PC-3 (cell line): ENCODE results near the gene NOCT. TPM values are rescaled to one million over a fixed set of nuclear protein-coding genes. Genes with fewer than 3 reads are reported as not detected.

Source experiments
- ATAC-seq: fragments of 200-7000 bp; cut with Tn5 transposase; 2 replicates; pipeline ENCODE4 v1.9.1; 2020; ENCODE audit warnings: mild to moderate bottlenecking, moderate library complexity
- BruUV-seq: library from RNA; stranded (reverse); fragments of 400-500 nt; replicated peaks from 2 replicates; lab custom pipeline; 2021; lab: Mats Ljungman, UMichigan
- CTCF ChIA-PET: fragments of 300-600 bp; sonication (Branson Sonifier 250); formaldehyde crosslinking; loops from one replicate; lab custom pipeline; 2022; ENCODE audit warnings: antibody characterized with exemption; lab: Charles Lee
- POLR2A ChIA-PET: fragments of 300-600 bp; sonication (Branson Sonifier 250); formaldehyde crosslinking; loops from one replicate; lab custom pipeline; 2022; ENCODE audit warnings: antibody characterized with exemption; ENCODE audit not compliant: unreplicated experiment; lab: Charles Lee
- DNase-seq: peaks from one replicate; pipeline ENCODE4 v3.0.0-alpha.2; 2015
- H2AFZ ChIP-seq: fragments of 300-600 bp; sonication (generic); 2 replicates; pipeline ENCODE4 v1.6.0; 2016; ENCODE audit warnings: antibody characterized with exemption, low read length
- H3F3A ChIP-seq: fragments of 300-600 bp; sonication (generic); one replicate; pipeline ENCODE4 v1.6.0; 2017; ENCODE audit warnings: antibody characterized with exemption, low read length, control low read depth, mild to moderate bottlenecking; ENCODE audit not compliant: unreplicated experiment
- H3K27ac ChIP-seq: fragments of 300-600 bp; sonication (generic); 2 replicates; pipeline ENCODE4 v1.5.1; 2016; ENCODE audit warnings: mild to moderate bottlenecking, low read length
- H3K27me3 ChIP-seq: fragments of 300-600 bp; sonication (generic); 2 replicates; pipeline ENCODE4 v1.6.1; 2016; ENCODE audit warnings: low read length, mixed read lengths
- H3K36me3 ChIP-seq: fragments of 300-600 bp; sonication (generic); 2 replicates; pipeline ENCODE4 v1.6.1; 2016; ENCODE audit warnings: low read depth, mixed run types, low read length, mixed read lengths
- H3K4me1 ChIP-seq: fragments of 300-600 bp; sonication (generic); 2 replicates; pipeline ENCODE4 v1.5.1; 2016; ENCODE audit warnings: low read length; ENCODE audit not compliant: insufficient read depth
- H3K4me2 ChIP-seq: fragments of 300-600 bp; sonication (generic); 2 replicates; pipeline ENCODE4 v1.6.0; 2016; ENCODE audit warnings: low read length
- H3K4me3 ChIP-seq: fragments of 300-600 bp; sonication (generic); 2 replicates; pipeline ENCODE4 v1.5.1; 2016; ENCODE audit warnings: mild to moderate bottlenecking, low read length, mixed read lengths
- H3K79me2 ChIP-seq: fragments of 300-600 bp; sonication (generic); 2 replicates; pipeline ENCODE4 v1.6.1; 2017; ENCODE audit warnings: low read length, mixed read lengths
- H3K9ac ChIP-seq: fragments of 300-600 bp; sonication (generic); 2 replicates; pipeline ENCODE4 v1.6.0; 2016; ENCODE audit warnings: mild to moderate bottlenecking, low read length
- H3K9me2 ChIP-seq: fragments of 300-600 bp; sonication (generic); replicated peaks from 2 replicates; pipeline ENCODE4 v1.6.1; 2016; ENCODE audit warnings: mixed run types, low read length, mixed read lengths
- H3K9me3 ChIP-seq: fragments of 300-600 bp; sonication (generic); 2 replicates; pipeline ENCODE4 v1.6.1; 2016; ENCODE audit warnings: low read length, mixed read lengths
- H4K20me1 ChIP-seq: fragments of 300-600 bp; sonication (generic); 2 replicates; pipeline ENCODE4 v1.6.1; 2016; ENCODE audit warnings: low read length, mixed read lengths
- CTCF ChIP-seq: fragments of 300-600 bp; sonication (generic); conservative IDR thresholded peaks from 2 replicates; pipeline ENCODE4 v1.5.1; 2017; ENCODE audit warnings: antibody characterized with exemption, low read depth, mild to moderate bottlenecking, low read length
- EZH2 ChIP-seq: fragments of 300-600 bp; sonication (generic); IDR thresholded peaks from one replicate; pipeline ENCODE4 v1.6.1; 2017; ENCODE audit warnings: antibody characterized with exemption, mild to moderate bottlenecking, low read length; ENCODE audit not compliant: unreplicated experiment
- EZH2phosphoT487 ChIP-seq: fragments of 300-600 bp; sonication (generic); IDR thresholded peaks from 2 replicates; pipeline ENCODE4 v1.6.1; 2018; ENCODE audit warnings: mild to moderate bottlenecking, antibody characterized with exemption, low read length, borderline replicate concordance
- intact Hi-C: fragments of 100-400 bp; cut with micrococcal nuclease; formaldehyde crosslinking; loops from 2 replicates; pipeline ENCODE4 v1.9.0; 2023
- total RNA-seq: library from RNA; depleted of rRNA; stranded (reverse); fragments of >200 nt; gene quantifications from 2 replicates; pipeline ENCODE4 v1.2.3, GENCODE V29; 2014

The NOCT gene
- total RNA-seq, 1 experiment from 2014 or later = 32.7 TPM

GRCh38 chr4:139048026-139048425, 32.4 kb downstream of the NOCT start:
- ATAC-seq = no peak
- intact Hi-C loops = no loop called here
- POLR2A ChIA-PET = no interaction called here
- Histone ChIP-seq H3F3A (no peaks in the 10 kb centered on the region), H3K9me3 (no peaks in the 10 kb centered on the region), H2AFZ (no peak overlapping the region), H3K4me3 (no peak overlapping the region), H3K27ac (no peak overlapping the region), H3K27me3 (no peaks in the 10 kb centered on the region), H3K36me3 (peaks cover 22% of the 10 kb centered on the region), H3K9ac (no peak overlapping the region), H3K79me2 (peaks cover 29% of the 10 kb centered on the region), H3K4me2 (no peak overlapping the region), H3K4me1 (no peaks in the 10 kb centered on the region), H4K20me1 (no peaks in the 10 kb centered on the region), H3K9me2 (no peaks in the 10 kb centered on the region)
- CTCF ChIA-PET = no interaction called here
- TF ChIP-seq EZH2 (no peak), EZH2phosphoT487 (no peak), CTCF (no peak)
- no TSS peak for BruUV-seq
- DNase-seq = no peak

GRCh38 chr4:139050446-139050845, 34.9 kb downstream of the NOCT start:
- H3F3A ChIP-seq = no peaks in the 10 kb centered on the region
- H3K4me2 ChIP-seq = no peak overlapping the region
- no peaks in the 10 kb centered on the region for H3K27me3 ChIP-seq
- no peak overlapping the region for H3K9ac ChIP-seq
- no peaks in the 10 kb centered on the region for H3K9me2 ChIP-seq
- BruUV-seq = no TSS peak
- no peak overlapping the region for H3K27ac ChIP-seq
- peaks cover 17% of the 10 kb centered on the region for H4K20me1 ChIP-seq
- intact Hi-C loops = no loop called here
- peaks cover 10% of the 10 kb centered on the region; the same call in 1 of the 2 replicates for H3K36me3 ChIP-seq
- no peak overlapping the region for H3K4me3 ChIP-seq
- no peak for ATAC-seq
- H3K9me3 ChIP-seq = no peaks in the 10 kb centered on the region
- ChIA-PET CTCF (no interaction called here), POLR2A (interaction anchor here (0.6 kb wide), 1 partner anchor 28 kb away, joined by 3 read pairs; no protein-coding TSS in a partner anchor)
- peaks cover 13% of the 10 kb centered on the region for H3K4me1 ChIP-seq
- H2AFZ ChIP-seq = no peak overlapping the region
- peaks cover 31% of the 10 kb centered on the region for H3K79me2 ChIP-seq
- no peak for TF ChIP-seq CTCF
- TF ChIP-seq EZH2 = no peak
- TF ChIP-seq EZH2phosphoT487 = no peak
- DNase-seq = no peak

- Histone ChIP-seq H2AFZ (no peak overlapping the region), H3K79me2 (peaks cover 35% of the 10 kb centered on the region), H3K9ac (no peak overlapping the region), H3F3A (no peaks in the 10 kb centered on the region), H3K27me3 (no peaks in the 10 kb centered on the region), H3K9me2 (no peaks in the 10 kb centered on the region), H3K27ac (no peak overlapping the region), H3K4me1 (peaks cover 17% of the 10 kb centered on the region), H3K4me3 (no peak overlapping the region), H4K20me1 (peaks cover 17% of the 10 kb centered on the region), H3K4me2 (no peak overlapping the region), H3K9me3 (no peaks in the 10 kb centered on the region), H3K36me3 (peaks cover 5% of the 10 kb centered on the region)
- no TSS peak for BruUV-seq
- ATAC-seq (no peak), DNase-seq (no peak)
- intact Hi-C loops = no loop called here
- ChIA-PET CTCF (interaction anchor here (0.8 kb wide), 1 partner anchor 23 kb away, joined by 3 read pairs; no protein-coding TSS in a partner anchor), POLR2A (interaction anchor here (0.5 kb wide), 1 partner anchor 123 kb away, joined by 4 read pairs; the partner anchor contains the start of gene ELF2)
- TF ChIP-seq EZH2phosphoT487 (no peak), CTCF (no peak), EZH2 (no peak)
Observed at GRCh38 chr4:139053909-139054308, 38.3 kb downstream of the NOCT start.
